ENCODE results near the gene DNMBP.

Gene DNMBP

GRCh38 chr10:99852481-99853213 lies 157.1 kb downstream of the DNMBP start:
- no peak for DNase-seq (ENCODE audit: low spot score)
- TF ChIP-seq CTCF (IDR thresholded peaks at IDR 0.05; ENCODE audit: borderline replicate concordance, control extremely low read depth, extremely low read depth, insufficient read depth, missing control alignments), result no peak
- in situ Hi-C loops (cut with MboI; ENCODE audit: low sequenced_read_pairs, unreplicated experiment), result no loop called here

- TF ChIP-seq CTCF (IDR thresholded peaks at IDR 0.05; ENCODE audit: borderline replicate concordance, control extremely low read depth, extremely low read depth, insufficient read depth, missing control alignments), result no peak
- no peak for DNase-seq (ENCODE audit: low spot score)
- in situ Hi-C loops (cut with MboI; ENCODE audit: low sequenced_read_pairs, unreplicated experiment), result no loop called here
Observed at GRCh38 chr10:99851825-99852224, 157.9 kb downstream of the DNMBP start.

DNA sequence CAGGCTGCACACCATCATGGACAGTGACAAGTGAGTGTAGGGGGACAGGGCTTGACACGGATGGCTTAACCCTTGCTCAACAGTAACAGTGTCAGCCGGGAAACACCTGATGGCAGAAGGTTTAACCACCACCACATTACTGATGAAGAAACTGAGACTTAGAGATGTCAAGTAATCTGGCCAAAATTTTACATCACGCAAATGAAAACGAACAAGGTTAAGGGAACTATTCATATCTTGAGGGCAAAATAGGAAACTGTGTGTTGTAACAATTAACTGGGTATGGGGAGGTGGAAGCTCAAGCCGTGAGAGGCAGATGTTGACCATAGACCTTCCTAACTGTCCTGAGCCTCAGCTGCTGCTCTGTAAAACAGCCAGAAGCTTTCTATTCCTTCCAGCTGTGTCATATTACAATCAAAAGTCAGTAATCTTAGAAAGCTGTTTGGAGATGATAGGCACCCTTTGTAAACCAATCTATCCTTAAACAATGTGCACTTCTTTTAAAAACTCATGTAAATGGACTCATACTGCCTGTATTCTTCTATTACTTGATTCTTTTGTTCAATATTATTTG lies 158.9 kb downstream of the DNMBP start:
- in situ Hi-C loops (cut with MboI; ENCODE audit: low sequenced_read_pairs, unreplicated experiment), result no loop called here

GRCh38 chr10:99850021-99850766 lies 159.6 kb downstream of the DNMBP start:
- in situ Hi-C loops (cut with MboI; ENCODE audit: low sequenced_read_pairs, unreplicated experiment), result no loop called here
- no peak for DNase-seq (ENCODE audit: low spot score)
- TF ChIP-seq CTCF (IDR thresholded peaks at IDR 0.05; ENCODE audit: borderline replicate concordance, control extremely low read depth, extremely low read depth, insufficient read depth, missing control alignments), result no peak

More for the DNA sequence above, 158.9 kb downstream of the DNMBP start:
- TF ChIP-seq CTCF (IDR thresholded peaks at IDR 0.05; ENCODE audit: borderline replicate concordance, control extremely low read depth, extremely low read depth, insufficient read depth, missing control alignments), result no peak
- no peak for DNase-seq (ENCODE audit: low spot score)

- DNase-seq (ENCODE audit: low spot score), result no peak
- in situ Hi-C loops (cut with MboI; ENCODE audit: low sequenced_read_pairs, unreplicated experiment), result loop anchor here (10.0 kb wide), 1 partner anchor 195 kb away; no protein-coding TSS in a partner anchor
- TF ChIP-seq CTCF (IDR thresholded peaks at IDR 0.05; ENCODE audit: borderline replicate concordance, control extremely low read depth, extremely low read depth, insufficient read depth, missing control alignments), result no peak
Observed at GRCh38 chr10:99849536-99849935, 160.2 kb downstream of the DNMBP start.

DNA sequence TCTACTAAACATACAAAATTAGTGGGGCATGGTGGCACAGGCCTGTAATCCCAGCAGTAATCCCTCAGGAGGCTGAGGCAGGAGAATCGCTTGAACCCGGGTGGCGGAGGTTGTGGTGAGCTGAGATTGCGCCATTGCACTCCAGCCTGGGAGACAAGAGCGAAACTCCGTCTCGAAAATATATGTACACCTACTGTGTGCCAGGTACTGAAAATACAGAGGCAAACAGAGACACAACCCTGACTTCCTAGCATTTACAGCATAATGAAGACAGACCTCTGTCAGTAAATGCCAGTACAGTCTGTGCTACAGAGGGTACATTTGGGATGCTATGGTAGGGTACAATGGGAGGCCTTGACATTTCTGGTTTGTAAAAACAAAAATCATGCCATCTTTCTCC lies 160.7 kb downstream of the DNMBP start:
- in situ Hi-C loops (cut with MboI; ENCODE audit: low sequenced_read_pairs, unreplicated experiment), result loop anchor here (10.0 kb wide), 1 partner anchor 196 kb away; no protein-coding TSS in a partner anchor
- no peak for TF ChIP-seq CTCF (IDR thresholded peaks at IDR 0.05; ENCODE audit: borderline replicate concordance, control extremely low read depth, extremely low read depth, insufficient read depth, missing control alignments)

More for the DNA sequence above, 160.7 kb downstream of the DNMBP start:
- no peak for DNase-seq (ENCODE audit: low spot score)

Data from GM13976 (cell line).